Stimulated activated naive CD4-positive, alpha-beta T cell (primary cell): ENCODE measurements around the gene CDK6.
"Not testable (repeated sequence)": the region's sequence is repeated elsewhere in the genome, so short reads cannot be mapped to it uniquely, and the experiment has no call there.

Experiments
- DNase-seq, 6 experiments: peaks; one replicate each; lab custom pipeline; 2025; lab: John Stamatoyannopoulos, UW

The CDK6 gene

DNA sequence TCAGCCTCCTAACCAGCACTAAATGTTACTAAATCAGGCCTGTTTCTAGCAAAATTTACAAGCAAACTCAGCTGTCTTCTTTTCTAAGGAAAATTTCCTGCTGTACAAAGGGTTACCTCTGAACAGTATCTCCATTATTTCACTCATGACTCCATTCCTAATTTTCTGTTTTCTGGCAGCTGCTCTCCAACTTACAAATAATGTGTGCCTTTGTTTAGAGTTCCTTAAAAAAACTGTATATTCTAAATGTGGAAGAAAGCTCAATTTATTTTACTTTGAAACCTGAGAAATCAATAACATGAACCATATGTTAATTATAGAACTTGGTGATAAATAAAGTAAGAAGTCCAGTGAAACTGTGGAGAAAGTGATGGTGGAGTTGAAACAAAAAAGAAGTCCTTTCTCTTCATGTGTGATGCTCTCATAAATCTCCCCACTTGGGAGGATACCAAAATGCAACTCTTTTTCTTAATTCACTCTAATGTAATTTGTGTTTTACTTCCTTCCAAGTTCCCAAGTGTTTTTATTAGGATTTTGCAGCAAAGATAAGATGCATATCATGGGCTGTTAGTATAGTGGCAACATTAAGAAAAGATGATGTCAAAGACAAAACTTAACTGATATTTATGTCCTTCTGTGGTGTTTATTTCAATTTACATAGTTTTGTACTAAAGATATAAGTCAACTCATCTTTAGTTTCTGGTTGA lies 74.8 kb downstream of the CDK6 start:
- no peak for DNase-seq

- no peak for DNase-seq
Observed at GRCh38 chr7:92758796-92759431, 77.5 kb downstream of the CDK6 start.

- not testable (repeated sequence) for DNase-seq
Observed at GRCh38 chr7:92757311-92757910, 79.0 kb downstream of the CDK6 start.

DNA sequence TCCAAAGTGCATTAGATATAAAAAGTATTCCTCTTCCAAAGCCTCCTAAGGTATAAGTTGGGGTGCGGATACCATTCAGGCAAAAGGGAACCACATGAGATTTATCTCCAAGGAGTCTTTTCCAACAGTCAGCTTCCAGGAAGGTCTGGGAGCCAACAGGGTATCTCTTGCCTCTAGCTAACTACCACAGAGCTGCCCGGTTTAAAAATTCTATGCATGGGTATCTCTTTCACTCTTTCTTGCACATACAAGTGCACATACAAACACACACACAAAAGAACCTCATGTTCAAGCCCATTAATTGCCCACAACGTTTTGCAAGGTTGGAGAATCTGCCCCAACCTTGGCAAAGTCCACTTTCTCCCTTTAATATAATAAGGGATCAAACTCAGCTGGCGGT lies 80.7 kb downstream of the CDK6 start:
- no peak for DNase-seq

DNA sequence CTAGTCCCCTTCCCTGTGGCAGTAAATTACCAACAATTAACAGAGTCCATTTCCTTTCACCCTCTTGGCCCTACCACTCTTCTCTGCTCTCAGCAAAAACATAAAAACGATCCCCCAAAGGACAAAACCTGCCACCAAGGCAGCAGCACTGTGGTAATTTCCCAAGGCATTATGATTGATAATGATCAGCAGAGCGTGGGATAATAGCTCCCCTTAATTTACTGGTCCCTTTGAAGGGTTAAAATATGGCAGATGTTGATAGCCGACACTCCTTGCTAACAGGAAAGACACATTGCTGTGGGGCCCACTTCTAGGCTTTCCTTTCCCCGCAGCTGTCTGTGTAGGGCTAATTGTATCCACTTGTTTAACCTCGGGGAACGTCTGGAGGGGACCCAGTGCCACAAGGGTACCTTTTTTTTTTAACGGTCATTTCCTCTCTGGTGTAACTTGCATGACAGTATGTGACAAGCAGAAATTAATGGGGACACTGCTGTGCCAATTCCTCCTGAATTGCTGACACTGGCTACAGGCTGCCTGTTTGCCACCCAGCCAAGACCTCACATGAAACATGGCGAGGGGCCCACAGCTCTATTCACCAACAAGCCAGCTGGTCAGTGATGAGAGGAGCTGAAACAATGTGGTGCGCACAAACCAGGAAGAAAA lies 81.3 kb downstream of the CDK6 start:
- DNase-seq, result no peak

GRCh38 chr7:92753614-92754013 lies 82.8 kb downstream of the CDK6 start:
- DNase-seq, result no peak

GRCh38 chr7:92751902-92752901 lies 84.2 kb downstream of the CDK6 start:
- DNase-seq, result no peak

DNA sequence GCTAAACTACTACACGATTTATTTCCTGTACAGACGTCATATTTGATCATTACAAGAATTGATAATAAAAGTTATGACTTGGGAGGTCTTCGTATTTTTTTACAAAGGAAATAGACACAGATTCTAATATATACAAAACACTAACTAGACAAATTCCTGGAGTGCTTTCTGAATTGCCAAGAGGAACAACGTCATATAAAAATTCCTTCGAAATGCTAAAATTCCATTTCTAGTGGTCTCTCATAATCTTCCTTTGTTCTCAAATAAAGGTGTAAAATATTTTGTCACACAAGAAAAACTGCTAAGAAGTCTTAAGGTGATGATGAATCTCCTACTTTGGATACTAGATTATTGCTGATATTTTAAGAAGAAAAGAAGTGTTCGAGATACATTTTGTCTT lies 85.4 kb downstream of the CDK6 start:
- no peak for DNase-seq

DNA sequence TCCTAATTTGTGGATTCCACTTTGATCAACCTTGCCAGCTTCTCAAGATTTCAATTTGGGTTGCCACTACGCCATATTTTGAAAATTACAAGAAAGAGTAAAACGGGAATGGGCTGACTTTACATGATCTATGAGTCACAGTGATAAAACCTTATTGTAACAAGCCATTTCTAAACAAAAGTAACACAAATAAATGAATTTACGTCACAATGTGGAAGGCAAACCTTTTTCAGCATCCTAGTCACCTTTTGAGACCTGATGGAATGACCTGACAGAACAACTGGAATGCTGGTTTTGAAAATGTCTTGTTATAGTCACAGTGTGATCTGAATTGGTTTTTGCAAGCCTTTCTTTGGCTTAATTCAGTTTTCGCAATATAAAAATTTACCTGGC lies 85.9 kb downstream of the CDK6 start:
- no peak for DNase-seq

- DNase-seq, result no peak
Observed at GRCh38 chr7:92749832-92750446, 86.4 kb downstream of the CDK6 start.

GRCh38 chr7:92749327-92749755 lies 87.0 kb downstream of the CDK6 start:
- DNase-seq, result no peak

DNA sequence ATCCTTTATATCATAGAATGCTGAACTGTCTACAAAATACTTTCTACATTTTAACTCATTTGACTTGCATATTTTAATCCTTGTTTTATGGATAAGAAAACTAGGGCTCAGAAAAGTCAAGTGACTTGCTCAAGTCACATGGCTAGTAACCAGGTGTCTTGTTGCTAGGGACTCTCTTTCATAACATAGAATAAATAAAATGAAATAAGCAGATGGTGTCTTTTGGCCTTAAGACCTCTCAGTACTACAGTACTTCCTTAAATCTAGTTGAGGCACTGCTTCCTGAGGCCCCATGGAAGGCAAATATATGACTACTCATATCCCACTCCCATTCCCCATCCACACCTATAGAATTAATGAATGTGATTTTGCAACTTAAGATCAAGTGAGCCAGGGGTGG lies 87.9 kb downstream of the CDK6 start:
- no peak for DNase-seq

- no peak for DNase-seq
Observed at GRCh38 chr7:92747041-92747835, 89.1 kb downstream of the CDK6 start.

GRCh38 chr7:92745241-92745640 lies 91.1 kb downstream of the CDK6 start:
- no peak for DNase-seq

DNA sequence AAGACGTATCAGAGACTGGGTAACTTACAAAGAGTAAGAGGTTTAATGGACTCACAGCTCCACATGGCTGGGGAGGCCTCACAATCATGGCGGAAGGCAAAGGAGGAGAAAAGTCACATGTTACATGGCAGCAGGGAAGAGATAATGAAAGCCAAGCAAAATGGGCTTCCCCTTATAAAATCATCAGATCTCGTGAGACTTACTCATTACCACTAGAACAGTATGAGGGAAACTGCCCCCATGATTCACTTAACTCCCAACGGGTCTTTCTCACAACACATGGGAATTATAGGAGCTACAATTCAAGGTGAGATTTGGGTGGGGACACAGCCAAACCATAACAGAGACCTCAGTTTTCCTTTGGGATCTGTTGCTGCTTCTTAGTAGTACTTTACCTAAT lies 92.2 kb downstream of the CDK6 start:
- not testable (repeated sequence) for DNase-seq

- DNase-seq, result no peak
Observed at GRCh38 chr7:92742186-92742585, 94.2 kb downstream of the CDK6 start.

DNA sequence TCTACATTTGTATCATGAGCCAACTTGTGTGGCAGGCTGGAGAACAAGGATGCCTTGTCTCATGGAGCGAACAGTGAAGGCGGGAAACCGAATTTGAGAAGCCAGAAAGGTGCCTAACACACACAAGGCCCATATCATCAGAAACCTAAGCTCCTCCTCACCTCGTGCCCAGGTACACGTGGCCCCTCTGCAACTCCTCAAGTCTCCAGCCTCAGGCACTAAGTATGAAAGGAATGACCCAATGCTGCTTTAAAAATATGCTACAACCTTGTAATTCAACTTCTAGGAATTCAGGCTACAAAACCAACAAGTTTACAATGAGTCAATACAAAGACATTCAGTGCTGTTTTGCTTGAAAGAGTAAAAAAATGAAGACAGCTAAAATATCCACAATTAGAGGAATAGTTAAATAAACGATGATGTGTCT lies 95.7 kb downstream of the CDK6 start:
- no peak for DNase-seq

- DNase-seq, result no peak
Observed at GRCh38 chr7:92740134-92740533, 96.2 kb downstream of the CDK6 start.

GRCh38 chr7:92739091-92739490 lies 97.3 kb downstream of the CDK6 start:
- DNase-seq, result no peak

- no peak for DNase-seq
Observed at GRCh38 chr7:92737706-92738105, 98.7 kb downstream of the CDK6 start.
